ENCODE results near the gene KLF13.

GRCh38 chr15:31307270-31308184 lies 19.1 kb upstream of the KLF13 start:
- TF ChIP-seq EZH2 (optimal IDR thresholded peaks at IDR 0.05; ENCODE audit: low read depth, low read length) = no peak
- no peak for TF ChIP-seq CTCF (IDR thresholded peaks at IDR 0.05; ENCODE audit: low read length)
